Fibroblast of skin of abdomen (primary cell): Measurements from ENCODE around the gene ACCS.

ENCODE experiments used
- DNase-seq: peaks from one replicate; pipeline ENCODE4 v3.0.0-alpha.2; 2013

The ACCS gene

DNA sequence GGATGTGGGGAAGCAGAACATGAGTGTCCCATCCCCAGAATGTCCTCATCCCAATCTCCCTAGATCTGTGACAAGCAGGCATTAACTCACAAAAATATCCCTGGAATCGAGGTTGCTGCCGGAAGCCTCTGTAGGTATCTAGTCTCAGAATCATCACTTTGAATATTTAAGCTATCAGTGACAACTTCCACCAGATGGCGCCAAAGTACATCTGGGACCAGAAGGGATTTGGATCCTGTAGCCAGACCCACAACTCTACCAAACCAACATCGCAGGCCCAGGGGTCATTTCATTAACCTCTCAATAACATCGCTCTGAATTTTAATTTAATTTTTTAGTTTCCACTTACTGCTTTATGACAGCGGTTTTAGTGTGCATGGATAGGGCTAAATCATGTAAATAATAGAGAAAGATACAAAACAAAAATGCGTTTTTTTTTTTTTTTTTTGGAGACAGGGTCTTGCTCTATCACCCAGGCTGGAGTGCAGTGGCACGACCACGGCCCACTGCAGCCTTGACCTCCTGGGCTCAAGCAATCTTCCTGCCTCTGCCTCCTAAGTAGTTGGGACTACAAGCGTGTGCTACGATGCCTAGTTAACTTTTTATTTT is 28.3 kb downstream of the ACCS start:
- peak; percentile 74 for DNase-seq

DNA sequence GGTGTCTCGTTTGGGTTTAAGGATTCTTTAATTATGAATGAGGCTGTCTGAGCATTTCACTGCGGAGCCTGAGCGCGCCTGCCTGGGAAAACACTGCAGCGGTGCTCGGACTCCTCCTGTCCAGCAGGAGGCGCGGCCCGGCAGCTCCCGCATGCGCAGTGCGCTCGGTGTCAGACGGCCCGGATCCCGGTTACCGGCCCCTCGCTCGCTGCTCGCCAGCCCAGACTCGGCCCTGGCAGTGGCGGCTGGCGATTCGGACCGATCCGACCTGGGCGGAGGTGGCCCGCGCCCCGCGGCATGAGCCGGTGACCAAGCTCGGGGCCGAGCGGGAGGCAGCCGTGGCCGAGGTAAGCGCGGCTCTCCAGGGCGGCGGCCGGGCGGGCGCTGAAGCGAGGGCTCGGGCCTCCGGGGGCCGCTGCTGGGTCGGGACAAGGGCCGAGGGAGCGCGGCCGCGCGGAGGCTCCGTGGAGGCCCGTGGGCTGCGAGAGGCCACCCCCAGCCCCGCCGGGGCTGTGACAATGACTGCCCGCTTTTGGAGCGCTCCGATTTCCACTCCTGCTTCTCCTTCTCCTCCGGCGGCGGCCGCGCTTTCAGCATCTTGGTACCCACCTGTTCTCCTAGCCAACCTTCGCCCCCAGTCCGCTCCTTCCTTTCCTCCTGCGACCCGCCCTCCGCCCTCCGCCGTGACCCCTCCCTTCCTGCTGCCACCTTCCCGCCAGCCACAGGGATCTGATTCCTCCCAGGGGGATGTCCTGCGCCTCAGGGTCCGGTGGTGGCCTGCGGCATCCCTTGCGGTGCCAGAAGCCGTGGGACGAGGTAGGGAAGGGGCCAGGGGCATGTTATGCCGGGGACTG is 29.7 kb downstream of the ACCS start, which contains the start of gene EXT2:
Gene EXT2, plus strand, starts transcription at position 173 of the 854 bp plus-strand sequence. CDS start 12,035 bp downstream, outside the sequence.
- DNase-seq, result peak; percentile 76

DNA sequence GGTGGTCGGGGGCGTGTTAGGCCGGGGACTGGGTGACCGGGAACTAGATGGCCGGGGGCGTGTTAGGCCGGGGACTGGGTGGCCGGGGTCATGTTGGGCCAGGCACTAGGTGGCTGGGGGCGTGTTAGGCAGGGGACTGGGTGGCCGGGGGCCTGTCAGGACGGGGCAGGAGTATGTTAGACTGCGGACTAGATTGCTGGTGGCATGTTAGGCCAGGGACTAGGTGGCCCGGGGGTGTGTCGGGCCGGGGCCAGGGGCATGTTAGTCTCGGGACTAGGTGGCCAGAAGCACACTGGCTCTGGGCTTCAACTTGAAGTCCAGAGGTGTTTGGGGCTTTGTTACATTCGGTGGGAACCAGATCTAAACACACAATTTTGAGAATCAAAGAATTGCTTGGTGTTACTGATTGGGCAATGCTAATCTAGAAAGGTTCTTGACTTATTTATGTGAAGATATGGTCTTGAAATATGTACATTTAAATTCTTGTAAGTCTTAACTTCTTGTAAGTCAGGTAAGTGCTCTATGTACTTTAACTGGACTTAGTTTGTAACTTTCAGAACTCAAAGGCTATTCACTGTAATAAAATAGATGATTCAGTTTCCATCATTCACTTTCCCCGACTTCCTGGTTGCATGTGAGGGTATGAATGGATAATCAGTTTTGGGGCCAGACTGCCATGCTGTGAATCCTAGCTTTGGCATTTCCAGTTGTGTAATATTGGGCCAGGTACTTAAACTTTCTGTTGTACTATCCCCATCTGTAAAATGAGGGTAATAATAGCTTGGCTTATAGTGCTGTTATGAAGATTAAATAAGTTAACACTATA is 30.5 kb downstream of the ACCS start:
- peak; percentile 27 for DNase-seq

DNA sequence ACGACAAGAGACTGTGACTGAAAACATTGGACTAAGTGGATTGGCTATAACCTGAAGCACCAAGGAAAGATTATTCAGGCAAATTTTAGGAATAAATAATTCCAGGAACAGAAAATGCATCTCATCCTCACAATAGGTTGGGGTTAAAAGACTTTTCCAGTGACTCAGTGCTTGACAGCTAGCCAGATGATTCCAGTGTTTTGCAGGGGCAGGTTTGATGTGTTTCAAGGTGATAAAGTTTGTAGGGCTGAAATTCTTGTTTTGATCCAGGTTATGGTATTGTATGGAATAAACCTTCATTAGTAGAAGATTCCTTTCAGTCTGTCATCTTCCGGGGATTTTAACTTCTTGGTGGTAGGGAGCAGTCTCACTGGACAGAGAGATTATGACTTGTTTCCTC is 31.8 kb downstream of the ACCS start:
- no peak for DNase-seq

DNA sequence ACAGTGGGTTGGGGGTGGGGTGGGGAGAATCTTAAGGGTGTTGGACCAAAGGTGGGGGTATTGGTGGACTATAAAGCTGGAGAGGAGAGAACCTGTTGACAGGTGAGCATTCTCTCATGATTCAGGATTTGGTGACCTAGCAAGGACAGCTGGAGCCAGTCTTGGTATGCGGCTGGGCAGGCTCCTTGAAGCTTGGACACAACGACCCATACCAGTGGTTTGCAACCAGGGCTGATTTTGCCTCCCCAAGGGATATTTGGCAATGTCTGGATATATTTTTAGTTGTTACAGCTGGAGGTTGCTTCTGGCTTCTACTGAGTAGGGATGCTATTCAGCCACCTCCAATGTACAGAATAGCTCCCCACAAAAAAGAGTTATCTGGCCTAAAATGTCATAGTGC is 35.0 kb downstream of the ACCS start:
- no peak for DNase-seq

DNA sequence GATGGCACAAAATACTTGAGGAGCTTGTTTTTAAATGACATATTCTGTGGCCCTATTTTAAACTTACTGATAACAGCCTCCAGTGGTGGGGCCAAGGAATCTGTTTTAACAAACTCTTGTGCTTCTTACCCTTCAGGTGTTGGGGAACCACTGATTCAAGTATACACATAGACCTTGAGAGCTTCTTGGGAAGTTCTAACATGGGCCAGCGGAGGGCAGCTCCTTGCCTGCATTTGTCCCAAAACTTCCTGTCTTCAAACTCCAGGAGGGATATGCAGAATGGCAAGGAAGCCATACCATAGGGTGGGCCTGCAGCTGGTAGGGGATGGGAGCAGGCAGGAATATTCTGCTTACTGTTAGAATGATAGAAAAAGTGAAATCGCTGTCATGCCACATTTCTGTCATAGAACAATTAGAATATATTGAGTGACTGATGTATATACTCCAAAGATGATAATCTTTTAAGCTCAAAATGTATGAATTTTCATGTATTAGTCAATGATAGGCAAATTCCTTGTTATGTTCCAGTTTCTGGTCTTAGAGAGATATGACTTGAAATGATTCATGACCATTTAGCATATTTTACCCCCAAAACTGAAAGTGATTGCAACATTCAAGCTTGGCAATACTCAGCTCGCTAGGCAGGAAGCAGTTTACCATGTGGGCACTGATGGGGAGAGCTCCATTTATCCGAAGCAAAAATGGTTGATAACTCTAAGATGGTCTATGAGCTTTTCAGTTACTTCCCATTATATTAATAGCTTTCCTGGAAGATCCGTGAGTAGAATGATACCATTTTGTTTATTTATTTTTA is 38.6 kb downstream of the ACCS start:
- DNase-seq, result no peak

DNA sequence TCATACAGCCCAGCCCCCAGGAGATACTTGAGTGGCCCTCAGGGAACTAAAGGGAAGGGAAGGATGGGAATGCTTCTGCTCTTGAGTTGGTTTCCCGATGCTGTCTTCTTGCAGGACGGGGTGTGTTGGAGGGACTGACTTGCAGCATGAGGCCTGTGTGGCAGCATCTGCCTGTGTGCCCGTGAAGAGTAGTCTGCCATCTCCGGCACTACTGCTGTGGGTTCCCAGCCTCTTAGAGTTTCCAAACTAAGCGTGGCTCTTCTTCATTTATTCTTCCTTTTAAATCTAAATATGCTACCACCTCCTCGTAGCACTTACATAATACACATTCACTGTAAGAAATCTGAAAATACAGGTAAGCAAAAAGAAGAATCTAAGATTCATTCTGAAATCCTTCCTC is 42.2 kb downstream of the ACCS start:
- DNase-seq, result no peak

DNA sequence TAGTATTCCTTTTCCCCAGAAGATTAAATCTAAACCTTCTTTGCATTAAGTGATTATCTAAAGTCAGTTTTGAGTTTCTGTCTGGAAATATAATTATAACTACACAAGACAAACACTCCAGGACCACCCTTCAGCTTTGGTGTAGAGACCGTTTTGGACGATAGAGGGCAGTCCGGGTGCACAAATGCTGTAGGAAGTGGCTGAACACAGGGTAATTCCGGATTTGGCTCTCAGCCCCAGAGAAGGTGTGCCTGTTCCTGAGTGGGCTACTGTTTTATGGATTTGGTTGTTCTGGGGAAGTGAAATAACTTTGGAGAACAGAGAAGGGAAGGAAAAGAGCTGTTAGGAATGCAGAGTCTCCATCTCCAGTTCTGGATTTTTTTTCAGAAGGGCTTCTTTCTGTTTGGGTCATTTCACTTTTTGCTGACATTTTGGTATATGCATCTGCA is 44.2 kb downstream of the ACCS start:
- peak; percentile 38 for DNase-seq

DNA sequence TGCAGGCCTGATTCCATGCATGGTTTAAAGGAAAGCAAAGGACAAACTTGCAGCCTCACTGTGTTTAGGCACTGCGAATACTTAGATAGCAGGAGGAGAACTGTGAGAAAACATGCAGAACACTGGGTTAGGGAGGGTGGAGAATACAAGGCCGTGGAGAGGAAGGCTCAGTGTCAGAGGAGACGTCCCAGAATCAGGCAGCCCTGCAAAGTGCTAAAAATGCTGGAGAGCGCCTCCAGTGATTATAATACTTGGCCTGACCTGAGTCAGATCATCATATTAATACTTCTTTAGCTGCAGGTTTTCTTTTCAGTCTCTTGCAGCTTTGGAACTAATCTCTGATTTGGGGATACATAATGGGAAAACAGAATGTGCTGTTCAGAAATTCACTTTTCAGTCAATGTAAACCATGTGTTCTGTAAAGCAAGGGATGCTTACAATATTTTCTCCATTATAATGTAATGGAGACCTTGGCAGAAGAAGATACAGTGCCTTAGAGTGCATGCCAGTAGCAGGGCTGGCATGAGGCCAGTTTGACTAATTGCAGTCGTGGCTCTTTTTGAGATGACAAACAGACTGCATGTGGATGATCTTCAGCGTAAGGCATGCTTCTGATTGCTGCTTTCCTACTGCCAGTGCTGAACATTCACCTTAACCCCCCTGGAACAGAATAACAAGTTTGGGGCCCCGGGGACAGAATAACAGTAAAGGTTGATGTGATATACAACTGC is 46.2 kb downstream of the ACCS start:
- DNase-seq, result peak; percentile 82

DNA sequence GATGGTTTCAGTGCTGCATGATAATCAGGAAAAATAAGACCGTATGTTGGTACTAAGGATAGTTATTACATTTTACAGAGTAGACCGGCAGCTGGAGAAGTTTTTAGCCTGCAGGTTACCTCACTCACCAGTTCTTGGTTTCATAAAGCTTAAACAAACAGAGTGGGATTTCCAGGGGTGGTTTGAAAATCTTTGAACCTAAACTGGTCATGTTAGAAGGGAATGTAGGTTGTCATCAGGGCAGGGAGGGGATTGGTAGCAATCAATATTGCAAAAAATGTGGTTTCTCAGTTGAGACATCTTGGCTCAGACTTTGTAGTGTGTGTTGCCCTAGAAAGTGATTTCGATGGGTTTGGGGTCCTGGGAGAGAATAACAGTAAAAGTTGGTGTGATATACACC is 46.9 kb downstream of the ACCS start:
- no peak for DNase-seq

DNA sequence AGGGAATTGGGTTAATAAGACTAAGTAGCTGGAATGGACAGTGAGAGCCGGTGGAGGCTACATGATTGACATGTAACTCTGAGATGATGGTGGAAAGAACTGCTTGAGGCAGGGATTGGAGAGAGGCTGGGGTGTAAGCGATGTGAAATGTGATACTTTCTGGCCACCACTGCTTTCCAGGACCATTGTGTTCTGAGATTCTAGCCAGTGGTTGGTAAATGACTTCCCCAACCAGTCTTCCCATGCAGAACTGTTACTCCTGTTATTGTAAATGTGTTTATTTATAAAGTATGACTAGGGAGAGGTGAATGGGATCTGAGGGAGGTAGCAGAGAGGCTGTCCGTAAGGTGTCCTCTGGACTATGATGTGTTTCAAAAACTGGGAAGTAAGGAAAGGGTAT is 47.5 kb downstream of the ACCS start:
- no peak for DNase-seq

DNA sequence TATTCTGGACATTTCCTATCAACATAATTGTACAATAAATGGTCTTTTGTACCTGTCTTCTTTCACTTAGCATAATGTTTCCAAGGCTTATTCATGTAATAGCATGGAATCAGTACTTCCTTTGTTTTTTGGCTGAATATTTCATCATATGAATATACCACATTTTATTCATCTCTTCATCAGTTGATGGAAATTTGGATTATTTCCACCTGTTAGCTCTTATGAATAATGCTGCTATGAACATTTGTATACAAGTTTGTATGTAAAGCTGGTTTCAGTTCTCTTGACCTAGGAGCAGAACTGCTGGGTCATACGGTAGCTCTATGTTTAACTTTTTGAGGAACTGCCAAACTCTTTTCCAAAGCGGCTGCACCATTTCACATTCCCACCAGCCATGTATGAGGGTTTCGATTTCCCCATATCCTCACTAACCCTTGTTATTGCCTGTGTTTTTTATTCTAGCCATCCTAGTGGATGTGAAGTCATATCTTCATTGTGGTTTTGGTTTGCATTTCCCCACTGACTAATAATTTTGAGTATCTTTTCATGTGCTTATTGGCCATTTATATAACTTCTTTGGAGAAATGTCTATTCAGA is 50.3 kb downstream of the ACCS start:
- DNase-seq, result no peak

DNA sequence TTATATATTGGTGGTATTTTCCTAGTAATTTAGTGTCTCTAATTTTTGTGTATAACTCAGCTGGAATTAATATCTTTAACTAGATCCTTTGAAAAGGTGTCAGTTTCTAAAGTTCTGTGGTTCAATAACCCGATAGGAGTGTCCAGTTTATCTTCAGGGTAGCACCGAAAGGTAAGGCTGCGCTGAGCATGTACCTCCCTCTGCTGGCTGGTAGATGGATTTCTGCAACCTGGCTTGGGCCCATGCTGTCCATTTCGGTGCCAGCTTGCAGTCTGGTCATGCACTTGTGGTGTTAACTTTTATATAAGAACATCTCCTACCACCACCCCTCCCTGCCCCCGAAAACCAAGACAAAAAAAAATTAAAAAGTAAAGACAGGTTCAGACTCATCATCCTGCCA is 54.1 kb downstream of the ACCS start:
- DNase-seq, result no peak

DNA sequence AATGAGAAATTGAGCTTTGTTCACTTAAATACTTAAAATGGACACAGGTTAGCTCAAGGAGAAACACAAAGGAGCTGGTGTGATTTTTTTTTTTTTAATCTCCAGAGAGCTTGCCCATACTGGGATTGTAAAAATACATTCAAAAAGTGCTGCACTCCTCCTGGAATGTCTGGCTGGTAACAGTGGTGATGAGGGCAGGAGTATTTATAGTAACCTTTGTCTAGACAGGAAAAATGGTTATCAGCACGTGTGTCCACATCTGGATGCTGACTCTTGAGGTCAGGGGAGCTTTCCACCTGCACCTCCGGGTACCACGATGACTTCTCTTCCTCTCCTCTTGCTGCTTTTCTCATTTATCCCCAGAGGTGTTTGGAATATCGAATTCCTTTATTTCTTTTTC is 59.5 kb downstream of the ACCS start:
- no peak for DNase-seq

DNA sequence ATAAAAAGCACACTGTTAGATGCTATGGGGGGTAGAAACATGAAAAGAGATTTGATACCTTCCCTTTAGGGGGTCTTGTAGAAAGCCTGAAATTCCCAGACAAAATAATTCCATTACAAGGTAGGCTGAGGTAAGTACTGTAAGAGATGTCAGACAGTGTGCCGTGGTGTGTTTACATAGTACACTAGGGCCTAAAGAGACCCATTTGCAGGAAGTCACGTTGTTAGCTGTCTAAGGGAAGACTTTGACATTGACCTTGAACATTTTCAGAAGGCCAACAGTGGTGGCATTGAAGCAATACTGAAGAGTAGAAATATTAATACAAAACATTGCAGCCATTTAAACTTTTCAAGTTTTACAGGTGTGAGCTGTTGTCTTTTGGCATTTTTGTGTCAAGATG is 60.2 kb downstream of the ACCS start:
- no peak for DNase-seq

DNA sequence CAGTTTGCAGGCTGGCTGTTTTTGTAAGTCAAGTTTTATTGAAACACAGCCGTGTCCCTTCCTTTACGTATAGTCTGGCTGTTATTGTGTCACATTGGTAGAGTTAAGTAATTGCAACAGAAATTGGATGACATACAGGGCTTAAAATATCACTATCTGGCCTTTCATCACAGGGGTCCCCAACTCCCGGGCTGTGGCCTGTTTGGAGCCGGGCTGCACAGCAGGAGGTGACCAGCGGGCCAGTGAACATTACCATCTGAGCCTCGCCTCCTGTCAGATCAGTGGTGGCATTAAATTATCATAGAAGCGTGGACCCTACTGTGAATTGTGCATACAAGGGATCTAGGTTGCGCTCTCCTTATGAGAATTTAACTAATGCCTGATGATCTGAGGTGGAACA is 61.1 kb downstream of the ACCS start:
- DNase-seq, result no peak

DNA sequence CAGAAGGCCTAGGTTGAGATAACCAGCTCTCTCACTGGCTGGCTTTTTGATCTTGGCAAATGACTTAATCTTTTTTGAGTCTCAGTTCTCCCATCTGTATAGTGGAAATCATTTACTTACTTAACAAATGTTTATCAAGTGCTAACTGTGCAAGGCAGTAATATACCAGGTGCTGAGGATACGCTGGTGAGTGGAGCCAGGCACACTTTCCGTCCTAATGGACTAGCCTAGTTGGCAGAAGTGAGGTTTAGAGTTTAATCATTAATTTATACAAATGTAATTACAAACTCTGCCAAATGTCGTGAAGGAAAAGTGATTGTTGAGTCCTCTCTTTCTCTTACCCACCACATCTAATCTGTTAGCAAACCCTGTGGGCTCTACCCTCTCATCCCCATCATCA is 62.7 kb downstream of the ACCS start:
- no peak for DNase-seq

DNA sequence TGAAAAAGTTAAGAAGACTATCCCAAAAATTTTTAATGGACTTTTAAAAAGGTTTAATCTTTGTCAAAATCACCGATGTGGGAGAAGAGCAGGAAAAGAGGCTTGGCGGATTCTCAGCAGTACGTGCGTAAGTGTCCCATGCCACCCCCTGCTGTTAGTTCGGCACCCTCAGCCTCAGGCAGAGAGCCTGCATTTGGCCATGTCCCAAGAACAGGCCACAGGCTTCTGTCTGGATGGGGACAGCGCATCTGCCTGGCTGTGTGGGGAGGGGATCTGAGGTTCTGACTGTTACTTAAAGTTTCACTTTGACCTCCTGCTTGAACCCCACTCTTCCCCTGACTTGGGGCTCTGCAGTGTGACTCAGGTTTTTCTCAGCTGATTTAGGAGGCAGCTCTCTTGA is 64.7 kb downstream of the ACCS start:
- DNase-seq, result no peak

DNA sequence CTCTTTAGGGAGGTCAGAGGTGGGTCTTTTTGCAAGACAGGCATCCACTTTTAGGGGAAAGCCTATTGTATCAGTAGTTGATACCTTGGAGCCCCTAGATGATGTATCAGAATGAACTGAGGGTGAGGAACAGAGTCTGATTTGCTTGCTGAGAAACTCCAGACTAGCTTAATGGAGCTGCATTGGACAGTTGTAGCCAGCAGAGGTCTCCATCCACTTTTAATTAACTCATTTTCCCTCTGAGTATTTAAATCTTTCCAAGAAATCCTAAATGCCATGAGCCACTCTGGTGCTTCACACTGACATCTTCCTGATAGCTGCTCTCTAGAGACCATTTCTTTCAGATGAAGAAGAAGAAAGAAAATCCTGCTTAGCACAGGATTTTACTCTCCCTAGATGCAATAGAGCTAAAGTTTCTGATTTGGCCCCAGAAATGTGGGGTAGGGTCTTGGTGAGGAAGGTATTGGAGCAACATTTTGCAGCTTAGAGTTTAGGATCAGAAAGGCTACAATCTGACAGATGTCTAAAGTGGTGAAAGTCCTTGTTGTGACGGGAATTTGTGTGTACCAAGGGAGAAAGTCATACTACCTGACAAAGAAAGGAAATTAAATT is 67.4 kb downstream of the ACCS start:
- peak; percentile 47 for DNase-seq
